Activated T-cell treated with anti-CD3 and anti-CD28 coated beads for 24 hours (primary cell): Measurements from ENCODE around the gene TEX30.
"Not testable (repeated sequence)": the region's sequence is repeated elsewhere in the genome, so short reads cannot be mapped to it uniquely, and the experiment has no call there.

Experiments used
- DNase-seq: peaks from one replicate; pipeline ENCODE4 v3.0.0-alpha.2; 2020; ENCODE audit warnings: low read depth

Gene TEX30

DNA sequence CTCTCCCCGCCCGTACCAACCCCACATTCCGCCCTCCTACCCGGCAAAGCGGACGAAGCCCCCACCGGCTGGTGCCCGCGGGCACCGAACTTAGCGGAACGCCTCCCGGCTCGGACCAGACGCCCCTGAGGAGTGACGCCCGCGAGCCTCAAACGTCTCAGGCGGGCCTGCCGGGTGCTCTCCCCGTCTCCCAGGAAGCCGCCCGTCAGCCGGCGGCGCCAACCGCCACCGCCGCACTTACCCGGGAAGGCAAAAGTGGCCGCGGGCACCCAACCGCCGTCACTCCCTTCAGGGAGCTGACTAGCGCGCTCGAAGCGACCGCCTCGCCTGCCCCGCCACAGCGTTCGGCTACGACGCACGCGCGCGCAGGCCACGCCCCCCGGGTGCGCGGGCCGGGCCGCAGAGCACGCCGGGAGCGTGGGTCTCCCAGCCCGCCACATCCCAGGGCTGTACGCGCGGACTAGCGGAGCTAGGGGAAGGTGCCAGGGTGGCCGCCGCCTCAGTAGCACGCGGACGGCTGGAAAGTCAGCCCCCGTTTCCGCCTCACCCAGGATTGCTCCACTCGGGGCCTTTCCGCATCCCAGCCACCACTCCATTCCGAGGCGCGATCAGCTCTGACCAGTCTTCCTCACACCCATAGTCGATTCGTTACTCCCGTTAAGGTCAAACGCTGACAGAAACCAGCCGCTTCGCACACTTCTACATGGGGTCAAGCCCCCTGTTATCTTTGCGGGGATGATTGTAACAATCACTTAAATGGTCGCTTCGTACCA is at the start of gene TEX30:
Gene TEX30 (minus strand): TSS at position 346 of the 773 bp plus-strand sequence. CDS start 3,760 bp downstream, outside the sequence.
- DNase-seq: peak; percentile 84

DNA sequence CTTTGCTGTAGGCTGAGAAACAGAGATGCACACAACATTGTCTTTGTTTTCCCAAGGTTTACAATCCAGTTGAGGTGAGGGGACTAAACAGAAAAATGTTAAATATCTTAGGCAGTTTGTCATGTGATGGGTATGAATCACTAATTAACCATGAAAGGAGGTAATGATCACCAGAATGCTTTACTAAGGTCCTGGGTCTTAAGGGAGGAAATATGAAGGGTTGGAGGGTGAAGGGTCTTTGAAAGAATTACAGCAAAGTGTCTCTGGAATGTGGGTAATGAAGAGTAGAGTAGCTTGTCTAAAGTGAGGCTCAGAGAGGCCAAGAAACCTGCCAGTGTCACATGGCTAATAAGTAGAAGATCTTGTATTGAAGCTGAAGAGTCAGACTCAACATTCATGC is 44.3 kb upstream of the TEX30 start:
- DNase-seq: no peak

DNA sequence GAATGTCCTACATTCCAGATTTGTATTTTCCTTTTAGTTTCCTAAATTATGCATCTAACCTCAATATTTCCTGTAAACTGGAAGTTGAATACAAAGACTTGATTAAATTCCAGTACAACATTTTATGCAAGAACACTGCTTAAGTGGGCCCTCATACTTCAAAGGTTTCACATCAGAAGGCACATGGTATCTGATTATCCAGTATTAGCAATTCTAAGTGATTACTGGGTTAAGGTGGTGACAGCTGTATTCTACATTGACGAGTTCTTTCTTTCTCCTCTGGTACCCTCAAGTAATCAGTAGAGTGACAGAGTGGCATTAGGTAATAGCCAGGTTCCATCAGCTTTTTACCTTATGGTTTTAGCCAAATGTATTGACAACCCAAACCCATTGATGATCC is 43.7 kb upstream of the TEX30 start:
- DNase-seq: no peak

DNA sequence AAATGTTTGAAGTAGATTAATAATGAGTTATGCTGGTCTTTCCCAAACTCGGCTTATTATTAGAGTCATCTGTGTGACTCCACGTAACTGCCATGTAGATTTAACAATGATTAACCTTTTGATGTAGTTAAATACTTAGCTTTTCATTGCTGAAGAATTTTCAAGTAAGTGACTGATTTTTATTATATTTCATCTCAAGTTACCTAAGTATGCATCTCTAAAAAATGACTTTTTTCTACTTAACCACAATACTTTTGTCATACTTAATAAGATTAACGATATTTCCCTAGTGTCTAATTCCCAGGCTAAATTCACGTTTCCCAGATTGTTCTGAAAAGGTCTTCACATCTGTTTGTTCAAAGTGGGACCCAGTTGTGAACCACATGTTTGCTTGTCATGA is 43.1 kb upstream of the TEX30 start:
- no peak for DNase-seq

DNA sequence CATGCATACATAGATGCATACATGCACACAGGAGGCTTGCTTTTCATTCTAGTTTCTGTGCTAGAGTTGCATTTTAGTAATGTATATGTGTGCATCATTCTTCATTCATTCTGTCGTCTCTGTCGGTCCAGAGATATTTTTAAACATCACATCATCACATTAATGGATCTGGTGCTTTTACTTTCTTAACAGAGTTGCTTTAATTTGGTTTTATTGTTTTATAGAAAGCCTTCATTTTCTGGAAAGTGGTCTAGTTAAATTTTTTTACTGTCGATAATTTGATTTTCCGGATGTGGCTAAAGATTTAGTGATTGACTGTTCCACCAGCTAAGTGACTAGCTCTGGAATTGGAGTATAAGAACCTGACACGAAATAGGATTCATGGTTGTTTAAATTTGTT is 42.2 kb upstream of the TEX30 start:
- no peak for DNase-seq

DNA sequence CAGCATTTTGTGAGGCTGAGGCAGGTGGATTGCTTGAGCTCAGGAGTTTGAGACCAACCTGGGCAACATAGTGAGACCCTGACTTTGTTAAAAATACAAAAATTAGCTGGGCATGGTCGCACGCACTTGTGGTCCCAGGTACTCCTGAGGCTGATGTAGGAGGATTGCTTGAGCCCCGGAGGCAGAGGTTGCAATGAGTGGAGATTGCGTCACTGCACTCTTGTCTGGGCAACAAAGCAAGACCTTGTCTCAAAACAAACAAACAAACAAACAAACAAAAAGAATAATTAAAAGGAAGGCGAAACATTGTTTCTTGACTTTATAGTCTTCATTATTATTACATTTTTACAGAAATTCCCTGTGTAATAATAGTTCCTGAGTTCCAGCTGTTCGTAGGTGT is 41.2 kb upstream of the TEX30 start:
- no peak for DNase-seq

DNA sequence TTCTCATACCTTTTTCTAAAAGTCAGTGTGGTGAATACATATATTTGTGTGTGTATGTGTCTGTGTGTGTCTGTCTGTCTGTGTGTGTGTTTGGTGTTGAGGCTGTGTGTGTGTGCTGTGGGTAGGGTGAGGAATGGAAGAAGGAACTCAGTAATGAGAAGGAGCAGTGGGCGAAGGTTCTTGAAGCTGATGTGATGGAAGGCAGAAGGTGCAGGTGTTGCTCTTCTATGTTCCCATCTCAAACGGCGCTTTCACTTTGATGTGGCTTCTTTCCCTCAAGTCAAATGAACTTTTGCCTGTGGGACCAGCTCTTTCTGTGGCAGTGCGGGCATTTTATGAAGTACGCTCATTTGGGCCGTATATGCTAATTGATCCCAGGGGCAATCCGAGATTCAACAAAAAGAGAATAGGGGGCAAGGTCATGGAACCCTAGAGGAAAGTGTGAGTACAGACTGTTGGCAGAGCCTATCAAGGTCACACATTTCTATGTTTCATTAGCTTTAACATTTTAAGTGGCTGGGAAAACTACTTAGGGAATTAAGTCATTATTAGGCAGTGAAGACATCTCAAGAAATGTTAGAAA is 40.5 kb upstream of the TEX30 start:
- DNase-seq: no peak

DNA sequence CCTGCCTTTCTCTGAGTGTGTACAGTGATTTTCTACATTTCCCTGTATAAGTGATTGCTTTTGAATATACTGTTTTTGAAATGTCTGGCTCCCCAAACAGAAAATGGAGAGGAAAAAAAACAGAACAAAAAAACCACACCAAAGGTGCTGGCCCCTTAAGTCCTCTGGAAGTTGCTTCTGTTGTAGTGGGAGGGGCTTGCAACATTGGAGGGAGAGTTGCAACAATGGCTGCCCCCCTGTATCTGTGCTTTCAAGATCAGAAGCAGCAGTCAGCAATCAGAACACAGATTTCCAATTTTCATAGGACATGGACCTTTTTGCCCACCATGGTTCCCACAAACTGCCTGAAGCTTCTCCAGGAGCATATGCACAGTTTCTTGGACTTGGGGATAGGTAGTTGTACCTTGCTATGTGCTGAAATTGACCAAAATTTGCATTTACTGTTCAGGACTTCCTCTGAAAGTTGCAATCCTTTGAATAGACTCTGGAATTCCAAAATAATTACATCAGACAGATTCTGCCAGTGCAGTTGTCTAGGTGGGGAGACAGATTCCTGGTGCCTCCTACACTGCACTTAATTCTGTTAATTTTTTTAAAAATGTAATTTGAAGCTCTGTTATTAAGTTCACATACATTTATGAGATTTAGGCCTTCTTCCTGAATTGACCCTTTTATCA is 39.2 kb upstream of the TEX30 start:
- no peak for DNase-seq

DNA sequence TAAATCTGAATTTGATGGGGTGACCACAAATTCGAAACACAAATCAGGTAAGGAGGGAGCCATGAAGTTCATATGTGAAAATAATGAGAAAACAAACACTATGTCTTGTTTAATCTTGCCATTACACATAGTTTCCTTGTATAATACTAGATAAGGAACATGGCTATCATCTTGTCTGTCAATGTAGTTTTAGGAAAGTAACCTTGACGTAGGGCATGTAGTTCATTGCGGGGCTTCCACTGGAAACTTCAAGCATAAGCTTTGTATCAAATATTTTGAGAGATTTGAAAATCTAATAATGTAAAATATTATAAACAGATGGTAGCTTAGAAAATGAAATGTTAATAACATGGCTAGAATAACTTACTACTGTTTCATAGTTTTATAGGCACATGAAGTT is 34.1 kb upstream of the TEX30 start:
- DNase-seq: no peak

DNA sequence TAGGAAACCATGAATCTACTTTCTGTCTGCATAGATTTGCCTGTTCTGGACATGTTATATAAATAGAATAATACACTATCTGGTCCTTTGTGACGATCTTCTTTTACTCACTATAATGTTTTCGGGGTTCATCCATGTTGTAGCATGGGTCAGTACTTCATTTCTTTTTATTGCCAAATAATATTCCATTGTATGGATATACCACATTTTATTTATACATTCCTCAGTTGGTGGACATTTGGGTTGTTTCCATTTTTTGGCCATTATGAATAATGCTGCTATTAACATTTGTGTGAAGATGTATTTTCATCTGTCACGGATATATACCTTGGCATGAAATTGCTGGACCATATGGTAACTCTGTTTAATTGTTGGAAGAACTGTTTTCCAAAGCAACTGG is 32.1 kb upstream of the TEX30 start:
- no peak for DNase-seq

DNA sequence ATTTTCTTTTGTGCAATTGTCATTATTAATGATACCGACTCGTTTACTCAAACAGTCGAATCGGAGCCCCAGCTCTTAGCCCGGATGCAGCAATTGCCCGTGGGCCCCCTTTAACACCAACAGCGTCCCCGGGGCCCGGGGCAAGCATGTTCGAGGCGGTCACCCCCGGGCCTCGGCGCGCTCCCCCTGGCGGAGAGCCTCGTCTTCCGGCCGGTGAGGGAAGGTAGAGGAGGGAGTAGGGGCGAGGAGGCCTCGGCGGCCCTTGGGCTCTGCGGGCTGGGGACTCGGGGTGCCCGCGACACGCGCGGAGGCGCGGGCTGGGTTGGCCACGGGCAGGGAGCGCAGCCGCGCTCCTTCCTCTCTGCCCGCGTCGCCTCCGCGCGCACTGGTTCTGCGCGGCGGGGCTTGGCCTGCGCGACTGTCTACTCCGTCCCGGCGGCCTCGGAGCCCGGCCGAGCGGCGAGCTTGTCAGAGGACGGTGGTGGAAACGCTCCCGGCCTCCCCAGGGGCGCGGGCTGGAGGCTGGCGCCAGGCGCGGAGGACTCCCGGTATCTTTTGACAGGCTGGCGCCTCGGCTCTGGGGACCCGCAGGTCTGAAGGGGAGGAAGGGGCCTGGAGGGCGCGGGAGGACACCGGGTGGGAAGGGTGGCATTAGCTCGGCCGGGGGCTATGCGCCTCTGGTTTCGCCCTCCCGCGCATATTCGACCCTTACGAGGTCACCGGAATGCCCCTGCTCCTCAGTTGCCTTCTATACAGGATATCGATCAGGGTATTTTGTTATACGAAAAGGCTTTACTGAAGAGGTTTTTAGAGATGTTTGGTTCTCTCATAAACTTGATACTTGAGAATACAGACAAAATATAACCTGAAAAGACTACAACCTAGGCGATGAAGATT is 26.8 kb upstream of the TEX30 start:
- peak; percentile 81 for DNase-seq

DNA sequence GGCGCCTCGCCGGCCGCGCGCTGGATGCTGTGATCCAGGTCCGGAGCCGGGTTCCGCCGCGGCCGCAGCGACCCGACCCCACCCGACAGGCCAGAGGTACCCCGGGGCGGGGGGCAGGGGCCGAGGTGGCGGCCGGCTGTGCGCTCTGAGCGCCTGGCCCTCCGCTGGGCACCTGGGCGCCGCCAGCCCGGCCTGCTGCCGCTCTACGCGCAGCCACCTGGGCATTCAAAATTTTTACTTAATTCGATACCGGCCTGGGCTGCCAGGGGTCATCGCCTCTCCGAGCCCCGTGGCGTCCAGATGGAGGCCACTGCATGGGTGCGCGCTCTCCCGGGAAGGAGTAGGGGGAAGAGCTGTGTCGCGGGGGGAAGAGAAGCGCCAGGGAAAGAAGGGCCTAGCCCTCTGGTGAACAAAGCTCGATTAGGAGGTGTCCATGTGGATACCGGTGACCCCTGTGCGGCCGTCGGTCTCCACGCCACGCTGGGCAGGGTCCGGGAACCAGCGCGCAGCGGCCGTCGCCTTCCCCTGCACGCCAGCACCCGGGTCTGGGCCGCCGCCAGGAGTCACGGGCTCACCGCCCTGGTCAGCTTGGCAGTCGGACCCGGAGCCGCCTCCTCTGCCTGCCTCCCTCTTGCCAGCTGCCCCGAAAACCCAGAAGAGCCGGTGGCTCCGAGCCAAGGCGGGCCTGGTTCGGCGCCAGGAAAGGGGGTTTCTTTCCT is 26.0 kb upstream of the TEX30 start:
- DNase-seq: peak; percentile 4

DNA sequence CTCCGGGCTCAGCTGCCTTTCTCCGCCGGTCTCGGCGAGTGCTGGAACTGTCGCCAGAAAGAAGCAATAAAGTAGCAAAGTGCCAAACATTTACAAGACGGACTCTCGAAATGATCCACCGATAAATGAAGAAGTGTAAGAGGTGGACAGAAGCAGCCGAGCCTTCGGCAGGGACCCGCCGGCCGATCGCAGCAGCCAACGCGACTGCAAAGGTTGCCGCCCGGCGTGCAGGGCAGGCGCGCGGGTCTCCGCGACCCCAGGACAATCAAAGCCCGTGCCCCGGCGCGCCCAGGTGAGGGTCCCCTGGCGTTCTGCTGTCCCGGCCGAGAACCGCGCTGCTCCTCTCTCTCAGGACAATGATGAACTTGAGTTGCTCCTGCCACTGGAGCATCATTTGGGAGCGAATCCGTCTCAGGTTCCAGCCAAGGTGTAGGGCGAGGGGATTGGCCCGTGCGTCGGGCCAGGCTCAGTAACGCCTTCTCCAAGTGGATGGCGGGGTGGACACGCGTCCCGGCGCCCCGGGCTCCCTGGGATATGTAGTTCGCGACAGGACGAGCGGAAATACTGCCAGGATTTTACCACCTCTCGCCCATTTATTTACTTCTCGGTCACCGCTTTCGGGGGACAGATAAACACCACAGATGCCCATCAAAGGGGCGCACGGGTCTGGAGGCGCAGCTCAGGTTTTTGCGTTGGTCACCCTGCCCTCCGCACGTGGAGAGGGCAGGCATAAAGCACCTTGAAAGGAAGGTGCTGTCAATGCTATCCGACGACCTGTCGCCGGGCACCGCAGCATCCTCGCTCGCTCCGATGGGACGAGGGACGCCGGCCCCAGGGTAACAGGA is 25.2 kb upstream of the TEX30 start, which contains the start of the genes BIVM and POGLUT2:
Gene BIVM (plus strand): TSS at position 539 of the 845 bp plus-strand sequence. CDS start 8,149 bp downstream, outside the sequence.
Gene POGLUT2 (minus strand): TSS at position 396 of the 845 bp plus-strand sequence. CDS start 306 bp downstream, at position 90.
- DNase-seq: peak; percentile 79

DNA sequence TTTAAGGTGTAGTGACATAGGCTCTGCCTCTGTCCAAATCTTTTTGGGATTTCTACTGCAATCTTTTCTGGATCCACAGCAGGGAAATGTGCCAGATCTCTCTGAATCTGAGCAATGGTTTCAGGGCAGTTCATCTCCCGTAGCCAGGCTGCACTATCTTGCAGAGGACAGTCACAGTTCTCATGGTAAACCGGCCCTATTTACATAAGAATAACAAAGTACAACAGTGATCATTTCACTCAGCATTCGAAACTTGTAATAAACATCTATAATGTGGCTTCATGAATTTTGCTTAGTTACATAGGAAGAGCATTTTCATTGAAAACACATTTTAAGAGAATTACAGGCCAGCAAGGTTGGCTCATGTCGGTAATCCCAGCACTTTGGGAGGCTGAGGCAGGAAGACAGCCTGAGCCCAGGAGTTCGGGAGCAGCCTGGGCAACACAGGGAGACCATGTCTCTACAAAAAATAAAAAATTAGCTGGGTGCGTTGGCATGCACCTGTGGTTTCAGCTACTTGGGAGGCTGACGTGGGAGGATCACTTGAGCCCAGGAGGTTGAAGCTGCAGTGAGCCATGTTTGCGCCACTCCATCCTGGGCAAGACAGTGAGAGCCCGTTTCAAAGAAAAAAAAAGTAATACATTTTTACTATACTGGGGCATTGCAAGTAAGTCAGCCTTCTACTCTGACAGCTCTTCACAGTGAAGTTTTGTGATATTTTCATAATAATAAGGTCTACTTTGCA is 20.2 kb upstream of the TEX30 start:
- DNase-seq: no peak

DNA sequence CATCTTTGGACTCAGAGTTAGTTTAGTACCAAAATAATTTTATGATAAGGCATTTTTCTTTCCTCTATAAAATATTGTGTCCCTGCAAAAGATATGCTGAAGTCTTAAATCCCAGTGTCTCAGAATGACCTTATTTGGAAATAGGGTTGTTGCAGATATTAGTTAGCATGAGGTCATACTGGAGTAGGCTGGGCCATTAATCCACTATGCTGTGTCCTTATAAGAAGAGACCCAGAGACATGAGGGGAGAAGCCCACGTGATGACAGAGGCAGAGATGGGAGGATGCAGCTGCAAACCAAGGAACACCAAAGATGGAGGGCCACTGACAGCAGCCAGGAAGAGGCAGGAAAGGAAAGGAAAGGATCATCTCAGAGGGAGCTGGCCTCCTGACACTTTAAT is 18.8 kb upstream of the TEX30 start:
- DNase-seq: no peak

DNA sequence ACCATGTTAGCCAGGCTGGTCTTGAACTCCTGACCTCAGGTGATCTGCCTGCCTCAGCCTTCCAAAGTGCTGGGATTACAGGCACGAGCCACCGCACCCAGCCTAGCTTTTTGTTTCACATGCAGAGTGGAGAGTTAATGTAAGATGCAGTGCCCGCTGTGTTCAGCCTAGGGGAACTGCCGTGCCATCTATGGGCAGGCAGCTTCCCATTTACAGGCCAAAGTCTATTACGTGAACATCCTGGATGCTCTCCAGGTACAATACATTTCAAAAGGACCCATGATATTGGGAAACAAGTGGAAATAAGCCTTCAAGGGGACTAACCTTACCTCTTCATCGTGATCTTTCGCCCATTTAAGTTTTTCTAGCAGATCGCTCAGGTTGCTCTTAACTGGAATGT is 15.1 kb upstream of the TEX30 start:
- DNase-seq: no peak

DNA sequence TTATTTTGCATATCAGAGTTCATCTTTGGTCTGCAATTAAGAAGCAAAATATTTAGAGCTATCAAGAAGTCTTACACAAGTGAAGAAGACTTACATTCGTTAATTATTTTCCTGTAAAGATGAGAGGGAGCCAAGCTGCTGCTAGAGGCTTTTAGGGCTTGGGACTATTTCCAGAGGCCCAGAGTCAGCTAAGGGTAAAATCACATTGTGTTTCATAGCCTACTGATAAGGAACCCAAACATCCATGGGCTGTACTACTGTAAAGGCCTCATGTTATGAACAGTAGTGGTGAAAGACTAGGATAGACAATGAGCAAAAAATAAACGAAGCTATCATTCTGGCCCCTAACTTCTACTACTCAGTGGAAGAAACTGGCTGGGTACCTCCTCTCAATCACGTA is 10.9 kb upstream of the TEX30 start:
- DNase-seq: no peak

DNA sequence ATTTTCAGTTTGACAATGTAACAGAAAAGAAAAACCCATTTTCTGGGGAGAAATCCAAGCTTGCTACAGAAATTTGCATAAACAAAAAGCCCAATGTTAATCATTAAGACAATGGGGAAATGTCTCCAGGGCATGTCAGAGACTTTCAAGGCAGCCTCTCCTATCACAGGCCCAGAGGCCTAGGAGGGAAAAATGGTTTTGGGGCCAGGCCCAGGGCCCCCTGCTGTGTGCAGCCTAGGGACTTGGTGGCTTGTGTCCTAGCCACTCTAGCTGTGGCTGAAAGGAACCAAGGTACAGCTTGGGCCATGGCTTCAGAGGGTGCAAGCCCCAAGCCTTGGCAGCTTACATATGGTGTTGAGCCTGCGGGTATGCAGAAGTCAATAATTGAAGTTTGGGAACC is 8.0 kb upstream of the TEX30 start:
- DNase-seq: no peak

DNA sequence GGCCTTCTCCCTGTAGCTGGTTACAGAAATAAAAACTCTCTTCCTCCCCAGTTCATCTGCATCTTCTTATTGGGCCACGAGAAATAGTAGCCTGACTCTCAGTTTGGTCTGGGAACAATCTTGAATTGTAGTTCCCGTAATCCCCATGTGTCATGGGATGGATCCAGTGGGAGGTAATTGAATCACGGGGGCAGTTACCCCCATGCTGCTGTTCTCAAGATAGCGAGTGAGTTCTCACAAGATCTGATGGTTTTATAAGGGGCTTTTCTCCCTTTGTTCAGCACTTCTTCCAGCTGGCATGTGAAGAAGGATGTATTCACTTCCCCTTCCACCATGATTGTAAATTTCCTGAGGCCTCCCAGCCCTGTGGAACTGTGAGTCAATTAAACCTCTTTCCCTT is 7.1 kb upstream of the TEX30 start:
- not testable (repeated sequence) for DNase-seq
